NCI-H2227 (cell line): ENCODE data around the gene GUSB.
"Not testable (repeated sequence)": the region's sequence is repeated elsewhere in the genome, so short reads cannot be mapped to it uniquely, and the experiment has no call there.

Experiments
- DNase-seq: peaks from one replicate; lab custom pipeline; 2025; ENCODE audit not compliant: unreplicated experiment; lab: John Stamatoyannopoulos, UW

Gene GUSB

GRCh38 chr7:65975814-65976445 is 6.1 kb downstream of the GUSB start:
- DNase-seq = no peak

GRCh38 chr7:65974876-65975275 is 7.1 kb downstream of the GUSB start:
- no peak for DNase-seq

- no peak for DNase-seq
Measured at GRCh38 chr7:65974191-65974801, 7.7 kb downstream of the GUSB start.

GRCh38 chr7:65972976-65973375 is 9.0 kb downstream of the GUSB start:
- DNase-seq = no peak

- DNase-seq = no peak
Measured at GRCh38 chr7:65971021-65971420, 11.0 kb downstream of the GUSB start.

GRCh38 chr7:65968256-65969185 is 13.5 kb downstream of the GUSB start:
- no peak for DNase-seq

- DNase-seq = no peak
Measured at GRCh38 chr7:65967361-65968155, 14.5 kb downstream of the GUSB start.

GRCh38 chr7:65966146-65966545 is 15.9 kb downstream of the GUSB start:
- DNase-seq = no peak

- DNase-seq = not testable (repeated sequence)
Measured at GRCh38 chr7:65964671-65965070, 17.3 kb downstream of the GUSB start.

GRCh38 chr7:65962033-65962432 is 20.0 kb downstream of the GUSB start:
- DNase-seq = no peak

- DNase-seq = no peak
Measured at GRCh38 chr7:65960351-65961074, 21.5 kb downstream of the GUSB start.

GRCh38 chr7:65955718-65956117 is 26.3 kb downstream of the GUSB start:
- DNase-seq = no peak

- no peak for DNase-seq
Measured at GRCh38 chr7:65953890-65954450, 28.0 kb downstream of the GUSB start.

- no peak for DNase-seq
Measured at GRCh38 chr7:65953001-65953720, 28.9 kb downstream of the GUSB start.

- DNase-seq = no peak
Measured at GRCh38 chr7:65951837-65952578, 30.0 kb downstream of the GUSB start.

GRCh38 chr7:65946904-65947303 is 35.1 kb downstream of the GUSB start:
- no peak for DNase-seq

GRCh38 chr7:65945787-65946186 is 36.2 kb downstream of the GUSB start:
- DNase-seq = not testable (repeated sequence)

- no peak for DNase-seq
Measured at GRCh38 chr7:65938336-65938895, 43.6 kb downstream of the GUSB start.
